ENCODE results near the gene TIMM44. TPM values are rescaled to one million over a fixed set of nuclear protein-coding genes. Genes with fewer than 3 reads are reported as not detected.
"Not testable (repeated sequence)": the region's sequence is repeated elsewhere in the genome, so short reads cannot be mapped to it uniquely, and the experiment has no call there.

The TIMM44 gene
- polyA plus RNA-seq, 1 experiment, result 56.6 TPM

GRCh38 chr19:7961920-7962626 is 18.6 kb upstream of the TIMM44 start:
- no peaks in the 10 kb centered on the region for H3K27me3 ChIP-seq (ENCODE audit: control insufficient read depth, insufficient read depth, low read length)
- H3K36me3 ChIP-seq (ENCODE audit: control insufficient read depth, insufficient read depth, low read length), result peaks cover 9% of the 10 kb centered on the region
- DNase-seq (ENCODE audit: low read depth), result no peak
- CTCF ChIA-PET, result interaction anchor here (1.1 kb wide), 1 partner anchor 9 kb away, joined by 4 read pairs; no protein-coding TSS in a partner anchor
- POLR2A ChIA-PET, result no interaction called here
- H3K4me3 ChIP-seq (ENCODE audit: low read depth, low read length), result no peak overlapping the region
- TF ChIP-seq, protein P1, sequence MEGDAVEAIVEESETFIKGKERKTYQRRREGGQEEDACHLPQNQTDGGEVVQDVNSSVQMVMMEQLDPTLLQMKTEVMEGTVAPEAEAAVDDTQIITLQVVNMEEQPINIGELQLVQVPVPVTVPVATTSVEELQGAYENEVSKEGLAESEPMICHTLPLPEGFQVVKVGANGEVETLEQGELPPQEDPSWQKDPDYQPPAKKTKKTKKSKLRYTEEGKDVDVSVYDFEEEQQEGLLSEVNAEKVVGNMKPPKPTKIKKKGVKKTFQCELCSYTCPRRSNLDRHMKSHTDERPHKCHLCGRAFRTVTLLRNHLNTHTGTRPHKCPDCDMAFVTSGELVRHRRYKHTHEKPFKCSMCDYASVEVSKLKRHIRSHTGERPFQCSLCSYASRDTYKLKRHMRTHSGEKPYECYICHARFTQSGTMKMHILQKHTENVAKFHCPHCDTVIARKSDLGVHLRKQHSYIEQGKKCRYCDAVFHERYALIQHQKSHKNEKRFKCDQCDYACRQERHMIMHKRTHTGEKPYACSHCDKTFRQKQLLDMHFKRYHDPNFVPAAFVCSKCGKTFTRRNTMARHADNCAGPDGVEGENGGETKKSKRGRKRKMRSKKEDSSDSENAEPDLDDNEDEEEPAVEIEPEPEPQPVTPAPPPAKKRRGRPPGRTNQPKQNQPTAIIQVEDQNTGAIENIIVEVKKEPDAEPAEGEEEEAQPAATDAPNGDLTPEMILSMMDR (IDR thresholded peaks at IDR 0.05; ENCODE audit: insufficient read depth, low read depth, low read length), result no peak

DNA sequence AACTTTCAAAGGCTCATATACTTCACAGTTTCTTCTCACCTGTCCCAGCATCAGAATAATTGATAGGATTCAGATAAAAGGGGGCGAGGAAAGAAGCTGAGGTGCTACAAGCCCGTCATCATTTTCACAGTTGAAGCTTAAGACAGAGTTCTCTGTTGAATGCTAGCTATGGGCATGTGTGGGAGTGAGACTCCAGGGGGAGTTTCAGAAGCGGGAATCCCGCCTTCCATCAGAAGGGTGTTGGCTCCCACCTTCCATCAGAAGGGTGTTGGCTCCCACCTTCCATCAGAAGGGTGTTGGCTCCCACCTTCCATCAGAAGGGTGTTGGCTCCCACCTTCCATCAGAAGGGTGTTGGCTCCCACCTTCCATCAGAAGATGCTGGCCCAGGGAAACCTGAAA is 17.6 kb upstream of the TIMM44 start:
- H3K36me3 ChIP-seq (ENCODE audit: control insufficient read depth, insufficient read depth, low read length); DNase-seq (ENCODE audit: low read depth); H3K4me3 ChIP-seq (ENCODE audit: low read depth, low read length); H3K27me3 ChIP-seq (ENCODE audit: control insufficient read depth, insufficient read depth, low read length); POLR2A ChIA-PET: not testable (repeated sequence)
- CTCF ChIA-PET, result interaction anchor here (1.9 to 2.9 kb wide), 2 partner anchors 9 to 17 kb away, joined by 7 to 16 read pairs; partner anchors contain the start of gene TIMM44

GRCh38 chr19:7959211-7959610 is 15.7 kb upstream of the TIMM44 start:
- DNase-seq (ENCODE audit: low read depth), result no peak
- H3K4me3 ChIP-seq (ENCODE audit: low read depth, low read length), result no peak overlapping the region
- H3K36me3 ChIP-seq (ENCODE audit: control insufficient read depth, insufficient read depth, low read length), result peaks cover 9% of the 10 kb centered on the region
- TF ChIP-seq, protein P1 (IDR thresholded peaks at IDR 0.05; ENCODE audit: insufficient read depth, low read depth, low read length), result no peak
- ChIA-PET CTCF (interaction anchor here (0.9 to 2.9 kb wide), 5 partner anchors 11 to 55 kb away, joined by 3 to 16 read pairs (median 6); partner anchors contain the start of genes MAP2K7 and TIMM44), POLR2A (no interaction called here)
- H3K27me3 ChIP-seq (ENCODE audit: control insufficient read depth, insufficient read depth, low read length), result no peaks in the 10 kb centered on the region

GRCh38 chr19:7955696-7956095 is 12.2 kb upstream of the TIMM44 start:
- ChIA-PET CTCF (interaction anchor here (0.6 kb wide), 1 partner anchor 304 kb away, joined by 3 read pairs; no protein-coding TSS in a partner anchor), POLR2A (no interaction called here)
- H3K36me3 ChIP-seq (ENCODE audit: control insufficient read depth, insufficient read depth, low read length), result peaks cover 3% of the 10 kb centered on the region
- H3K27me3 ChIP-seq (ENCODE audit: control insufficient read depth, insufficient read depth, low read length), result no peaks in the 10 kb centered on the region
- no peak overlapping the region for H3K4me3 ChIP-seq (ENCODE audit: low read depth, low read length)
- no peak for DNase-seq (ENCODE audit: low read depth)
- TF ChIP-seq, protein P1 (IDR thresholded peaks at IDR 0.05; ENCODE audit: insufficient read depth, low read depth, low read length), result no peak

DNA sequence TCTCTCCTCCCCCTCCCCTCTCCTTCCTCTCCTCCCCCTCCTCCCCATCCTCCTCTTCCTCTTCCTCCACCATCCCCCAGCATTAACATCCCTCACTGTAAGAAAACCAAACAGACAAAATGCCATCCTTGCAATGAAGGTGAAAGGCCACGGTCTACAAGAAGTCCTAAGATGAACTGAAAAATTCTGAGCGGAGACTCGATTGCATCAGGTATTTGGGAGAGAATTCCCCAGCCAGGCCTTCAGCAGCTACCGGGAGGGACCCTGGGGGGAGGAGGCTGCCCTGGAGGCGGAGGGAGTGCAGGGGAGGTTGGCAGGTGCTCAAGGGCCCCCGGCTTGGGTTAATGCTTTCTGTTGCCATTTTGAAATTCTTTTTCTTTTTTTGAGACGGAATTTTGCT is 10.1 kb upstream of the TIMM44 start:
- ChIA-PET POLR2A (no interaction called here), CTCF (interaction anchor here (1.5 to 2.2 kb wide), 3 partner anchors 9 to 36 kb away, joined by 3 to 11 read pairs (median 8); partner anchors contain the start of gene TIMM44)
- H3K36me3 ChIP-seq (ENCODE audit: control insufficient read depth, insufficient read depth, low read length), result 0 out of 2 replicates have a peak, but pooled peaks cover 2% of the 10 kb centered on the region
- no peak for DNase-seq (ENCODE audit: low read depth)
- no peaks in the 10 kb centered on the region for H3K27me3 ChIP-seq (ENCODE audit: control insufficient read depth, insufficient read depth, low read length)
- H3K4me3 ChIP-seq (ENCODE audit: low read depth, low read length), result no peak overlapping the region
- TF ChIP-seq, protein P1 (IDR thresholded peaks at IDR 0.05; ENCODE audit: insufficient read depth, low read depth, low read length), result no peak
